ENCODE data around the gene APLP2. TPM values are rescaled to one million over a fixed set of nuclear protein-coding genes. Genes with fewer than 3 reads are reported as not detected.

Gene APLP2
- total RNA-seq, 1 donor, result 724 TPM

DNA sequence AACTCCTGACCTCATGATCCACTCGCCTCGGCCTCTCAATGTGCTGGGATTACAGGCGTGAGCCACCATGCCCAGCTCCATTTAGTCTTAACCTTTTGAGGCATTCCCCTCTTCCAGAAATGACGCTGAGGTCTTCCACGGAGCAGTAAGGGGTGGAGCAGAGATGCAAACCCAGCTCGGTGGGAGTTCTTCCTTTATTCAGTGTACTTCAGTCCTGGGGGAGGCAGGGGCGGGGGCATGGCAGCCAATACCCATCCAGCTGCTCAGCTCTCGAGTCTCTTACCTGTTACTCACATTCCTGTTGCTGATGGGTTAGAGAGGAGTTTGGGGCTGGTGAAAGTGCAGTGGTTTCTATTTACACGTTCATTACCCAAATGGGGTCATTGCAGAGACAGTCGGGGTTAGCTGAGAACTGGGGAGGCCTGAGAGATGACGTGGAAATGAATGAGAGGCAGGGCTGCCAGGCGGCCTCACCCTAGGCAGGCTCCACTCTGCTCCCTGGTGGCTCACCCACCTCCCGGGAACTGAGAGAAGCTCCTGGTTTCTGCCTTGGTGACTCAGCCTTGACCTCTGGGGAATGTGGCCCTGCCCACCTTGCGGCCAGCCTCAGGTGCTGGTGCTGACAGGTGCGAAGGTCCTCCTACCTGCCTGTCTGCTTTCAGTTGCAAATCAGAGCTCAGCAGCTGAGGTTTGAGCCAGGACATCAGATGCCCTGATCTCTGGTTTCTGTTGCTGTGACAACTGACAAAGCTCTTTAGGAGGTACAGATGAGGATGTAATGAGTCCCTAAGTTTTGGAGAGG is 76.5 kb downstream of the APLP2 start:
- TF ChIP-seq, protein P1, sequence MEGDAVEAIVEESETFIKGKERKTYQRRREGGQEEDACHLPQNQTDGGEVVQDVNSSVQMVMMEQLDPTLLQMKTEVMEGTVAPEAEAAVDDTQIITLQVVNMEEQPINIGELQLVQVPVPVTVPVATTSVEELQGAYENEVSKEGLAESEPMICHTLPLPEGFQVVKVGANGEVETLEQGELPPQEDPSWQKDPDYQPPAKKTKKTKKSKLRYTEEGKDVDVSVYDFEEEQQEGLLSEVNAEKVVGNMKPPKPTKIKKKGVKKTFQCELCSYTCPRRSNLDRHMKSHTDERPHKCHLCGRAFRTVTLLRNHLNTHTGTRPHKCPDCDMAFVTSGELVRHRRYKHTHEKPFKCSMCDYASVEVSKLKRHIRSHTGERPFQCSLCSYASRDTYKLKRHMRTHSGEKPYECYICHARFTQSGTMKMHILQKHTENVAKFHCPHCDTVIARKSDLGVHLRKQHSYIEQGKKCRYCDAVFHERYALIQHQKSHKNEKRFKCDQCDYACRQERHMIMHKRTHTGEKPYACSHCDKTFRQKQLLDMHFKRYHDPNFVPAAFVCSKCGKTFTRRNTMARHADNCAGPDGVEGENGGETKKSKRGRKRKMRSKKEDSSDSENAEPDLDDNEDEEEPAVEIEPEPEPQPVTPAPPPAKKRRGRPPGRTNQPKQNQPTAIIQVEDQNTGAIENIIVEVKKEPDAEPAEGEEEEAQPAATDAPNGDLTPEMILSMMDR (IDR thresholded peaks at IDR 0.05; ENCODE audit: insufficient read depth, low read length), result peak; percentile 27
- DNase-seq (ENCODE audit: low read depth), result no peak
- H3K4me3 ChIP-seq (ENCODE audit: low read depth, low read length), result no peak overlapping the region

GRCh38 chr11:130146796-130147195 is 77.1 kb downstream of the APLP2 start:
- no peak for DNase-seq (ENCODE audit: low read depth)
- TF ChIP-seq, protein P1 (IDR thresholded peaks at IDR 0.05; ENCODE audit: insufficient read depth, low read length), result no peak
- no peak overlapping the region for H3K4me3 ChIP-seq (ENCODE audit: low read depth, low read length)

GRCh38 chr11:130148796-130149326 is 79.2 kb downstream of the APLP2 start:
- DNase-seq (ENCODE audit: low read depth), result no peak
- TF ChIP-seq, protein P1 (IDR thresholded peaks at IDR 0.05; ENCODE audit: insufficient read depth, low read length), result no peak
- H3K4me3 ChIP-seq (ENCODE audit: low read depth, low read length), result no peak overlapping the region

GRCh38 chr11:130150790-130151189 is 81.1 kb downstream of the APLP2 start:
- no peak for DNase-seq (ENCODE audit: low read depth)
- TF ChIP-seq, protein P1 (IDR thresholded peaks at IDR 0.05; ENCODE audit: insufficient read depth, low read length), result no peak

DNA sequence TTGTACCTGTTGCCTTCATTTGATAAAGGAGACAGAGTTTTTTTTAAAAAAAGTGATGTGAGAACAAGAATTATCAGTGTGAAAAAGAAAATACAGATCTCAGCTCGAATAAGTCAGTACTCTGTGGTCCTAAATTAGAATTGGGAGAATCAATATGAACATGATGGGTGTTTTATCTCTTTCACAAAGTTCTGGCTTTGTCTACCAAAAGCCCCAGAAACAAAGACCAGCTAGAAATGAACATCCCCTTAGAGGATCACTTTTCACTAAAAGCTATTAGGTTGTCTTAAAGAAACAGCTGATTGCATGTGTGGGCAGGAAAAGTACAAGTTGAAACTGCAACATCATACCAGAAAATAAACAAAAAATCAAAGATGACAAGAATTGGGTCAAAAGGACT is 81.5 kb downstream of the APLP2 start:
- H3K4me3 ChIP-seq (ENCODE audit: low read depth, low read length), result no peak overlapping the region
- TF ChIP-seq, protein P1 (IDR thresholded peaks at IDR 0.05; ENCODE audit: insufficient read depth, low read length), result no peak

More at GRCh38 chr11:130150790-130151189, 81.1 kb downstream of the APLP2 start:
- H3K4me3 ChIP-seq (ENCODE audit: low read depth, low read length), result no peak overlapping the region

GRCh38 chr11:130156108-130157022 is 86.7 kb downstream of the APLP2 start:
- no peak overlapping the region for H3K4me3 ChIP-seq (ENCODE audit: low read depth, low read length)
- TF ChIP-seq, protein P1 (IDR thresholded peaks at IDR 0.05; ENCODE audit: insufficient read depth, low read length), result no peak
- no peak for DNase-seq (ENCODE audit: low read depth)

More for the DNA sequence above, 81.5 kb downstream of the APLP2 start:
- no peak for DNase-seq (ENCODE audit: low read depth)

Measured in fibroblast of the aortic adventitia (primary cell).